PC-3 (cell line): ENCODE data around the gene PUS7. TPM values are rescaled to one million over a fixed set of nuclear protein-coding genes. Genes with fewer than 3 reads are reported as not detected.
A peak's percentile ranks its signal among the peaks of the same experiment; 100 is the strongest.

Source experiments
- ATAC-seq: fragments of 200-7000 bp; cut with Tn5 transposase; 2 replicates; pipeline ENCODE4 v1.9.1; 2020; ENCODE audit warnings: mild to moderate bottlenecking, moderate library complexity
- BruUV-seq: library from RNA; stranded (reverse); fragments of 400-500 nt; replicated peaks from 2 replicates; lab custom pipeline; 2021; lab: Mats Ljungman, UMichigan
- CTCF ChIA-PET: fragments of 300-600 bp; sonication (Branson Sonifier 250); formaldehyde crosslinking; loops from one replicate; lab custom pipeline; 2022; ENCODE audit warnings: antibody characterized with exemption; lab: Charles Lee
- POLR2A ChIA-PET: fragments of 300-600 bp; sonication (Branson Sonifier 250); formaldehyde crosslinking; loops from one replicate; lab custom pipeline; 2022; ENCODE audit warnings: antibody characterized with exemption; ENCODE audit not compliant: unreplicated experiment; lab: Charles Lee
- DNase-seq: peaks from one replicate; pipeline ENCODE4 v3.0.0-alpha.2; 2015
- H2AFZ ChIP-seq: fragments of 300-600 bp; sonication (generic); 2 replicates; pipeline ENCODE4 v1.6.0; 2016; ENCODE audit warnings: antibody characterized with exemption, low read length
- H3F3A ChIP-seq: fragments of 300-600 bp; sonication (generic); one replicate; pipeline ENCODE4 v1.6.0; 2017; ENCODE audit warnings: antibody characterized with exemption, low read length, control low read depth, mild to moderate bottlenecking; ENCODE audit not compliant: unreplicated experiment
- H3K27ac ChIP-seq: fragments of 300-600 bp; sonication (generic); 2 replicates; pipeline ENCODE4 v1.5.1; 2016; ENCODE audit warnings: mild to moderate bottlenecking, low read length
- H3K27me3 ChIP-seq: fragments of 300-600 bp; sonication (generic); 2 replicates; pipeline ENCODE4 v1.6.1; 2016; ENCODE audit warnings: low read length, mixed read lengths
- H3K36me3 ChIP-seq: fragments of 300-600 bp; sonication (generic); 2 replicates; pipeline ENCODE4 v1.6.1; 2016; ENCODE audit warnings: low read depth, mixed run types, low read length, mixed read lengths
- H3K4me1 ChIP-seq: fragments of 300-600 bp; sonication (generic); 2 replicates; pipeline ENCODE4 v1.5.1; 2016; ENCODE audit warnings: low read length; ENCODE audit not compliant: insufficient read depth
- H3K4me2 ChIP-seq: fragments of 300-600 bp; sonication (generic); 2 replicates; pipeline ENCODE4 v1.6.0; 2016; ENCODE audit warnings: low read length
- H3K4me3 ChIP-seq: fragments of 300-600 bp; sonication (generic); 2 replicates; pipeline ENCODE4 v1.5.1; 2016; ENCODE audit warnings: mild to moderate bottlenecking, low read length, mixed read lengths
- H3K79me2 ChIP-seq: fragments of 300-600 bp; sonication (generic); 2 replicates; pipeline ENCODE4 v1.6.1; 2017; ENCODE audit warnings: low read length, mixed read lengths
- H3K9ac ChIP-seq: fragments of 300-600 bp; sonication (generic); 2 replicates; pipeline ENCODE4 v1.6.0; 2016; ENCODE audit warnings: mild to moderate bottlenecking, low read length
- H3K9me2 ChIP-seq: fragments of 300-600 bp; sonication (generic); replicated peaks from 2 replicates; pipeline ENCODE4 v1.6.1; 2016; ENCODE audit warnings: mixed run types, low read length, mixed read lengths
- H3K9me3 ChIP-seq: fragments of 300-600 bp; sonication (generic); 2 replicates; pipeline ENCODE4 v1.6.1; 2016; ENCODE audit warnings: low read length, mixed read lengths
- H4K20me1 ChIP-seq: fragments of 300-600 bp; sonication (generic); 2 replicates; pipeline ENCODE4 v1.6.1; 2016; ENCODE audit warnings: low read length, mixed read lengths
- EZH2 ChIP-seq: fragments of 300-600 bp; sonication (generic); IDR thresholded peaks from one replicate; pipeline ENCODE4 v1.6.1; 2017; ENCODE audit warnings: antibody characterized with exemption, mild to moderate bottlenecking, low read length; ENCODE audit not compliant: unreplicated experiment
- EZH2phosphoT487 ChIP-seq: fragments of 300-600 bp; sonication (generic); IDR thresholded peaks from 2 replicates; pipeline ENCODE4 v1.6.1; 2018; ENCODE audit warnings: mild to moderate bottlenecking, antibody characterized with exemption, low read length, borderline replicate concordance
- intact Hi-C: fragments of 100-400 bp; cut with micrococcal nuclease; formaldehyde crosslinking; loops from 2 replicates; pipeline ENCODE4 v1.9.0; 2023
- total RNA-seq: library from RNA; depleted of rRNA; stranded (reverse); fragments of >200 nt; gene quantifications from 2 replicates; pipeline ENCODE4 v1.2.3, GENCODE V29; 2014
- TF ChIP-seq, protein P1 (sequence below): fragments of 300-600 bp; sonication (generic); conservative IDR thresholded peaks from 2 replicates; pipeline ENCODE4 v1.5.1; 2017; ENCODE audit warnings: antibody characterized with exemption, low read depth, mild to moderate bottlenecking, low read length

The PUS7 gene
- total RNA-seq, 1 experiment from 2014 or later = 37.2 TPM

GRCh38 chr7:105531792-105532671 is 10.0 kb upstream of the PUS7 start, which contains the start of gene RINT1:
Gene RINT1 (plus strand): TSS chr7:105532201. CDS start chr7:105532316, 115 bp downstream.
- no peaks in the 10 kb centered on the region for H4K20me1 ChIP-seq
- H3K4me1 ChIP-seq = peaks cover 18% of the 10 kb centered on the region
- DNase-seq (peak; percentile 96), ATAC-seq (peak; percentile 98)
- no peaks in the 10 kb centered on the region for H3F3A ChIP-seq
- peak within 1 kb of the TSS; percentile 99 for H2AFZ ChIP-seq
- ChIA-PET CTCF (interaction anchor here (0.5 to 0.9 kb wide), 6 partner anchors 8 to 874 kb away, joined by 3 to 6 read pairs (median 4); no protein-coding TSS in a partner anchor), POLR2A (interaction anchor here (0.5 to 0.7 kb wide), 5 partner anchors 175 to 685 kb away, joined by 3 to 14 read pairs (median 4); no protein-coding TSS in a partner anchor)
- peak within 1 kb of the TSS; percentile 91 for H3K4me3 ChIP-seq
- H3K9ac ChIP-seq = peak within 1 kb of the TSS; percentile 93
- peaks cover 35% of the 10 kb centered on the region for H3K79me2 ChIP-seq
- peaks cover 9% of the 10 kb centered on the region for H3K36me3 ChIP-seq
- H3K9me2 ChIP-seq = no peaks in the 10 kb centered on the region
- H3K9me3 ChIP-seq = no peaks in the 10 kb centered on the region
- intact Hi-C loops = loop anchor here (1.0 to 5.0 kb wide), 4 partner anchors 10 to 645 kb away; partner anchors contain the start of gene PUS7
- BruUV-seq = TSS peak; percentile 74
- no peak for TF ChIP-seq EZH2phosphoT487
- TF ChIP-seq, protein P1, sequence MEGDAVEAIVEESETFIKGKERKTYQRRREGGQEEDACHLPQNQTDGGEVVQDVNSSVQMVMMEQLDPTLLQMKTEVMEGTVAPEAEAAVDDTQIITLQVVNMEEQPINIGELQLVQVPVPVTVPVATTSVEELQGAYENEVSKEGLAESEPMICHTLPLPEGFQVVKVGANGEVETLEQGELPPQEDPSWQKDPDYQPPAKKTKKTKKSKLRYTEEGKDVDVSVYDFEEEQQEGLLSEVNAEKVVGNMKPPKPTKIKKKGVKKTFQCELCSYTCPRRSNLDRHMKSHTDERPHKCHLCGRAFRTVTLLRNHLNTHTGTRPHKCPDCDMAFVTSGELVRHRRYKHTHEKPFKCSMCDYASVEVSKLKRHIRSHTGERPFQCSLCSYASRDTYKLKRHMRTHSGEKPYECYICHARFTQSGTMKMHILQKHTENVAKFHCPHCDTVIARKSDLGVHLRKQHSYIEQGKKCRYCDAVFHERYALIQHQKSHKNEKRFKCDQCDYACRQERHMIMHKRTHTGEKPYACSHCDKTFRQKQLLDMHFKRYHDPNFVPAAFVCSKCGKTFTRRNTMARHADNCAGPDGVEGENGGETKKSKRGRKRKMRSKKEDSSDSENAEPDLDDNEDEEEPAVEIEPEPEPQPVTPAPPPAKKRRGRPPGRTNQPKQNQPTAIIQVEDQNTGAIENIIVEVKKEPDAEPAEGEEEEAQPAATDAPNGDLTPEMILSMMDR = peak; percentile 88
- no peak for TF ChIP-seq EZH2
- H3K4me2 ChIP-seq = peak within 1 kb of the TSS; percentile 86
- peak within 1 kb of the TSS; percentile 12; the same call in 1 of the 2 replicates for H3K27ac ChIP-seq
- no peaks in the 10 kb centered on the region for H3K27me3 ChIP-seq

DNA sequence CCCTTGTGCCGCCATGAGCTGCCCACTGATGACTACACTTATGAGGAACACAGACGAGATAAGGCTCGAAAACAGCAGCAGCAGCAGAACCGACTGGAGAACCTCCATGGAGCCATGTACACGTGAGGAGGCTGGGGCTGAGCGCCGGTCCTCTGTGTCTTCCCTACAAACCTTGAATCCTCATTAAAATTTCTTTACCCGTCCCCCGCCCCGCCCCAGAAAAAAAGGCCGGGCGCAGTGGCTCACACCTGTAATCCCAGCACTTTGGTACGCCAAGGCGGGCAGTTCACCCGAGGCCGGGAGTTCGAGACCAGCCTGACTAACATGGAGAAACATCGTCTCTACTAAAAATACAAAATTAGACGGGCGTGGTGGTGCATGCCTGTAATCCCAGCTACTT is 8.5 kb upstream of the PUS7 start:
- CTCF ChIA-PET = no interaction called here
- no peaks in the 10 kb centered on the region for H3F3A ChIP-seq
- no peak overlapping the region for H3K4me2 ChIP-seq
- H3K9me2 ChIP-seq = no peaks in the 10 kb centered on the region
- no peaks in the 10 kb centered on the region for H4K20me1 ChIP-seq
- DNase-seq (no peak), ATAC-seq (no peak)
- intact Hi-C loops = loop anchor here (5.0 kb wide), 2 partner anchors 117 to 647 kb away; no protein-coding TSS in a partner anchor
- H3K79me2 ChIP-seq = peaks cover 31% of the 10 kb centered on the region
- H3K9me3 ChIP-seq = no peaks in the 10 kb centered on the region
- no peaks in the 10 kb centered on the region for H3K27me3 ChIP-seq
- H2AFZ ChIP-seq = no peak overlapping the region
- BruUV-seq = no TSS peak
- no peak overlapping the region for H3K27ac ChIP-seq
- TF ChIP-seq EZH2phosphoT487 (no peak), EZH2 (no peak)
- TF ChIP-seq, protein P1 = no peak
- POLR2A ChIA-PET = no interaction called here
- H3K36me3 ChIP-seq = no peaks in the 10 kb centered on the region; the same call in 1 of the 2 replicates
- no peak overlapping the region for H3K4me3 ChIP-seq
- H3K4me1 ChIP-seq = peaks cover 18% of the 10 kb centered on the region
- no peak overlapping the region for H3K9ac ChIP-seq
